Measurements from ENCODE around the gene LRBA.

DNA sequence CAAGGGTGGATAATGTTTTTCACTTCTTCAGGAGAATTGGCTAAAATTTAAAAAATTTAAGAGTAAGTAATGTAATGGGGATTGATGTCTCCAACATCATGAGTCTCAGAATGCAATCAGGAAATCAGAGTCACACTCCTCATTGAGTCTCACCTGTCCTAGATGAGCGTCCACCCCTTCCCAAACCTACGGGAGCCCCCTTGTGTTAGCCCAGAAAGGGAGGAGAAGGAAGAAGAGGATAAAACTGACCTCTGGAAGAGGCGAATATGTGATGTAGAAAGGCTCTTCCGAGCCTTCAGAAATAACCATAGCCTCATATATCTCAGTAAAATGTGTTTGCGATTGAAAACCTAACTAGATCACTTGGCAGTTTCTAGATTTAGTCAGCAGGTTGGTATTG is 779.8 kb downstream of the LRBA start:
- no peak for TF ChIP-seq EZH2 (IDR thresholded peaks at IDR 0.05; ENCODE audit: borderline replicate concordance, low read depth, low read length, severe bottlenecking)
- no peak for TF ChIP-seq CTCF (IDR thresholded peaks at IDR 0.05; ENCODE audit: extremely low read depth in 1 of 2, insufficient read depth in 1 of 2, low read depth in 1 of 2, low read length in 2 of 2)
- no peak for TF ChIP-seq POLR2A (IDR thresholded peaks at IDR 0.05; ENCODE audit: low read depth, low read length)
